Measurements from ENCODE around the gene PLEKHG3.

Gene PLEKHG3

DNA sequence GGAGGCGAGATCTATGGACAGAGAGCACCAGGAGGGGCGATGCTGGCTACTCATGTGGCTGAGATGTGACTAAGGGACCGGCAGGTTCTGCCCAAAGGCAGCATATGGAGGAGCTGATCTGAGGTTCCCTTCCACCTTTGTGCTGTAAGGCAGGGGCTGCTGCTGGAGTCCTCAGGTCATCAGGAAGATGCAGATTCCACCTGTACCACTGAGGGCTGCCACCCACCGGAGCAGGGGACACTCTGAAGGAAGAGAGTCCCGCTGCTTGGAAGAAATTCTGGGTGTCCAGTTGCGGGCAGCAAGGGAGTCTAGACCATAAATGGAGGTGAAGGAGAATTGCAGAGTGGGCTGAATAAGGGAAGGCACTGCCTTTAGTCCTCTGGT is 55.3 kb downstream of the PLEKHG3 start:
- Histone ChIP-seq H3K27me3 (ENCODE audit: control insufficient read depth in 1 of 2, insufficient read depth in 2 of 2, low read length in 2 of 2) (peaks cover 5% of the 10 kb centered on the region in 2 donors), H3K27ac (ENCODE audit: low read depth, low read length) (no peak overlapping the region), H3K9me3 (ENCODE audit: control insufficient read depth in 1 of 2, low read length in 2 of 2) (no peaks in the 10 kb centered on the region), H3K36me3 (ENCODE audit: control insufficient read depth in 1 of 2, insufficient read depth in 2 of 2, low read length in 2 of 2) (no peaks in the 10 kb centered on the region), H3K4me1 (ENCODE audit: control insufficient read depth in 1 of 2, insufficient read depth in 2 of 2, low read length in 2 of 2) (peaks cover 62 to 63% of the 10 kb centered on the region in 2 donors), H3K4me3 (ENCODE audit: low read depth in 1 of 2, low read length in 2 of 2) (no peak overlapping the region), H3K9ac (ENCODE audit: low read depth in 1 of 2, low read length in 2 of 2) (no peak overlapping the region)

GRCh38 chr14:64760146-64760755 is 56.0 kb downstream of the PLEKHG3 start:
- no peaks in the 10 kb centered on the region for H3K9me3 ChIP-seq (ENCODE audit: control insufficient read depth in 1 of 2, low read length in 2 of 2)
- no peak overlapping the region for H3K27ac ChIP-seq (ENCODE audit: low read depth, low read length)
- peaks cover 0 to 5% of the 10 kb centered on the region in 2 donors for H3K27me3 ChIP-seq (ENCODE audit: control insufficient read depth in 1 of 2, insufficient read depth in 2 of 2, low read length in 2 of 2)
- H3K36me3 ChIP-seq (ENCODE audit: control insufficient read depth in 1 of 2, insufficient read depth in 2 of 2, low read length in 2 of 2) = no peaks in the 10 kb centered on the region
- H3K9ac ChIP-seq (ENCODE audit: low read depth in 1 of 2, low read length in 2 of 2) = no peak overlapping the region
- H3K4me3 ChIP-seq (ENCODE audit: low read depth in 1 of 2, low read length in 2 of 2) = no peak overlapping the region
- peaks cover 61 to 62% of the 10 kb centered on the region in 2 donors for H3K4me1 ChIP-seq (ENCODE audit: control insufficient read depth in 1 of 2, insufficient read depth in 2 of 2, low read length in 2 of 2)

GRCh38 chr14:64760916-64761315 is 56.7 kb downstream of the PLEKHG3 start:
- H3K36me3 ChIP-seq (ENCODE audit: control insufficient read depth in 1 of 2, insufficient read depth in 2 of 2, low read length in 2 of 2) = no peaks in the 10 kb centered on the region
- no peak overlapping the region for H3K4me3 ChIP-seq (ENCODE audit: low read depth in 1 of 2, low read length in 2 of 2)
- peaks cover 0 to 5% of the 10 kb centered on the region in 2 donors for H3K27me3 ChIP-seq (ENCODE audit: control insufficient read depth in 1 of 2, insufficient read depth in 2 of 2, low read length in 2 of 2)
- H3K27ac ChIP-seq (ENCODE audit: low read depth, low read length) = no peak overlapping the region
- H3K9ac ChIP-seq (ENCODE audit: low read depth in 1 of 2, low read length in 2 of 2) = no peak overlapping the region
- peaks cover 54 to 56% of the 10 kb centered on the region in 2 donors for H3K4me1 ChIP-seq (ENCODE audit: control insufficient read depth in 1 of 2, insufficient read depth in 2 of 2, low read length in 2 of 2)
- H3K9me3 ChIP-seq (ENCODE audit: control insufficient read depth in 1 of 2, low read length in 2 of 2) = no peaks in the 10 kb centered on the region

GRCh38 chr14:64761441-64762043 is 57.3 kb downstream of the PLEKHG3 start:
- Histone ChIP-seq H3K9ac (ENCODE audit: low read depth in 1 of 2, low read length in 2 of 2) (peak overlapping the region in 1 of 2 donors; percentile 24), H3K27ac (ENCODE audit: low read depth, low read length) (no peak overlapping the region), H3K27me3 (ENCODE audit: control insufficient read depth in 1 of 2, insufficient read depth in 2 of 2, low read length in 2 of 2) (peaks cover 0 to 5% of the 10 kb centered on the region in 2 donors), H3K4me1 (ENCODE audit: control insufficient read depth in 1 of 2, insufficient read depth in 2 of 2, low read length in 2 of 2) (peaks cover 51 to 53% of the 10 kb centered on the region in 2 donors), H3K36me3 (ENCODE audit: control insufficient read depth in 1 of 2, insufficient read depth in 2 of 2, low read length in 2 of 2) (no peaks in the 10 kb centered on the region), H3K4me3 (ENCODE audit: low read depth in 1 of 2, low read length in 2 of 2) (peak overlapping the region in 1 of 2 donors; percentile 47), H3K9me3 (ENCODE audit: control insufficient read depth in 1 of 2, low read length in 2 of 2) (no peaks in the 10 kb centered on the region)

GRCh38 chr14:64762044-64763034 is 58.1 kb downstream of the PLEKHG3 start:
- Histone ChIP-seq H3K27ac (ENCODE audit: low read depth, low read length) (peak overlapping the region; percentile 1), H3K4me1 (ENCODE audit: control insufficient read depth in 1 of 2, insufficient read depth in 2 of 2, low read length in 2 of 2) (peaks cover 43 to 47% of the 10 kb centered on the region in 2 donors), H3K36me3 (ENCODE audit: control insufficient read depth in 1 of 2, insufficient read depth in 2 of 2, low read length in 2 of 2) (no peaks in the 10 kb centered on the region), H3K4me3 (ENCODE audit: low read depth in 1 of 2, low read length in 2 of 2) (peak overlapping the region in 1 of 2 donors; percentile 47), H3K9me3 (ENCODE audit: control insufficient read depth in 1 of 2, low read length in 2 of 2) (no peaks in the 10 kb centered on the region), H3K9ac (ENCODE audit: low read depth in 1 of 2, low read length in 2 of 2) (peak overlapping the region in 1 of 2 donors; percentile 24), H3K27me3 (ENCODE audit: control insufficient read depth in 1 of 2, insufficient read depth in 2 of 2, low read length in 2 of 2) (peaks cover 0 to 5% of the 10 kb centered on the region in 2 donors)

DNA sequence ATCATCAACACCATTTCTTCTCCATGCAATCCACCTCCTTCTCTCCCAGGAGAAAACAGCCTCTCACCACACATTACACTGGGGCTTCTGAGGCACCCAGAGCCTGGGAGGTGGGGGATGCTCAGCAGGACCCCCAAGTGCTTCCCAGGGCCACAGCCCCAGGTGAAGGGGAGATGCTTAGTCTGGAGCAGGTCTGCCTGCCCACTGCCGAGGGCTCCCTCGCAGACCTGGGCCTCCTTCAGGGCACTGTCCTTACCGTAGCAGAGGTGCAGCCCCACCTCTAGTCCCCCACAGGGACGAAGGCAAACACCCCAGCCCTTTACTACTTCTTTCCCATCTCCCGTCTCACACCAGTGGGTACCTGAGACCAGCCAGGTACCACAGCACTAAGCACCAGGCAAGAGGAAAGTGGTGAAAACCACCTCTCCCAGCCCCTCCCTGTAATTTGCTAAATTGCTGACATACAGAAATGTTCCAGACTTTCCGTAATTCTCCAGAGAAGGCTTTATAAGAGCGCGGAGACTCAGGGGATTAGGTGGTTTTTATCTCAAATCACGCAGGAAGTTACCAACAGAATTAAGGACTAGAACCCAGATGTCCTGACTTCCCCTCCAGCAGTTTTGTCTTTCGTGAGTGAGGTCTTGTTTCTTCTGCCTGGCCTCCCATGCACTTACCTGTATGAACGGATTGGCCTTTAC is 59.0 kb downstream of the PLEKHG3 start:
- peaks cover 0 to 5% of the 10 kb centered on the region in 2 donors for H3K27me3 ChIP-seq (ENCODE audit: control insufficient read depth in 1 of 2, insufficient read depth in 2 of 2, low read length in 2 of 2)
- H3K36me3 ChIP-seq (ENCODE audit: control insufficient read depth in 1 of 2, insufficient read depth in 2 of 2, low read length in 2 of 2) = no peaks in the 10 kb centered on the region
- H3K9me3 ChIP-seq (ENCODE audit: control insufficient read depth in 1 of 2, low read length in 2 of 2) = no peaks in the 10 kb centered on the region
- no peak overlapping the region for H3K9ac ChIP-seq (ENCODE audit: low read depth in 1 of 2, low read length in 2 of 2)
- peaks cover 34 to 39% of the 10 kb centered on the region in 2 donors for H3K4me1 ChIP-seq (ENCODE audit: control insufficient read depth in 1 of 2, insufficient read depth in 2 of 2, low read length in 2 of 2)
- no peak overlapping the region for H3K4me3 ChIP-seq (ENCODE audit: low read depth in 1 of 2, low read length in 2 of 2)
- no peak overlapping the region for H3K27ac ChIP-seq (ENCODE audit: low read depth, low read length)

DNA sequence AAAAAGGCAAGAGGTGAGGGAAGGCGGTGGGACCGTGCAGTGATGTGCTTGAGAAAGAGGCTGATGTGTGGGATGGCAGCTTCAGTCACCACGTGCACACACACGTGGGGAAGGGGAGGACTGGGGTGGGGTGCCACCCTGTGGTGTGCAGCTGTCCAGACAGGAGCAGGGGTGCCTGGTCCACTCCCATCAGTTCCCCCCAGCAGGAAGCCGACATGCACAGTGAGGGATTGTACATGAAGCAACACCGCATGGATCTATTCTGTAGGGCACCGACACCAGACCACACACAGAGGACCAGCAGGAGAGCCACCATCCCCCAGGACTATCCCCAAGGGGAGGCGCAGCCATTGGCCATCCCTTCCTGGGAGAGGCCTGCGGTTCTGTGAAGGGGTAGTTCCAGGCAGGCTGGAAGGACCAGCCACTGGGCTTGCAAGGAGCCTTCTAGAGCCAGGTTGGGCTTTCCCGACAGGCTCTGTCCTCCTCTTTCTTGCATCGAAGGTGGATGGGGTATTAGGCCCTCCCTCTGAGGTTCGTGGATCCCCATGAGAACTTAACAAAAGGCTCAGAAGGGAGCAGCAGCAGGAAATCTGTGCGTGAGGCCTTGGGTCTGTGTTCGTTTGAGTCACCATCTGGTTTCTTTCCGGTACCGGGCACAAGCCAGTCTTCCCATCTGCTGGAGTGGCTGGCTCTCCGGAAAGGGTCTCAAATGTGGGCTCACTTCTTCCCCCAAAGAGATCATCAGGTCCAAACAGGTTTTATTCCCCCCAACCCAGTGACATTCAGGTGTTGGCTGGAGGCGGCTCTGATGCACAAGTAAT is 59.8 kb downstream of the PLEKHG3 start:
- peaks cover 26 to 34% of the 10 kb centered on the region in 2 donors for H3K4me1 ChIP-seq (ENCODE audit: control insufficient read depth in 1 of 2, insufficient read depth in 2 of 2, low read length in 2 of 2)
- H3K36me3 ChIP-seq (ENCODE audit: control insufficient read depth in 1 of 2, insufficient read depth in 2 of 2, low read length in 2 of 2) = no peaks in the 10 kb centered on the region
- no peak overlapping the region for H3K27ac ChIP-seq (ENCODE audit: low read depth, low read length)
- H3K4me3 ChIP-seq (ENCODE audit: low read depth in 1 of 2, low read length in 2 of 2) = peak overlapping the region in 1 of 2 donors; percentile 63
- no peak overlapping the region for H3K9ac ChIP-seq (ENCODE audit: low read depth in 1 of 2, low read length in 2 of 2)
- H3K9me3 ChIP-seq (ENCODE audit: control insufficient read depth in 1 of 2, low read length in 2 of 2) = no peaks in the 10 kb centered on the region
- peaks cover 0 to 5% of the 10 kb centered on the region in 2 donors for H3K27me3 ChIP-seq (ENCODE audit: control insufficient read depth in 1 of 2, insufficient read depth in 2 of 2, low read length in 2 of 2)

DNA sequence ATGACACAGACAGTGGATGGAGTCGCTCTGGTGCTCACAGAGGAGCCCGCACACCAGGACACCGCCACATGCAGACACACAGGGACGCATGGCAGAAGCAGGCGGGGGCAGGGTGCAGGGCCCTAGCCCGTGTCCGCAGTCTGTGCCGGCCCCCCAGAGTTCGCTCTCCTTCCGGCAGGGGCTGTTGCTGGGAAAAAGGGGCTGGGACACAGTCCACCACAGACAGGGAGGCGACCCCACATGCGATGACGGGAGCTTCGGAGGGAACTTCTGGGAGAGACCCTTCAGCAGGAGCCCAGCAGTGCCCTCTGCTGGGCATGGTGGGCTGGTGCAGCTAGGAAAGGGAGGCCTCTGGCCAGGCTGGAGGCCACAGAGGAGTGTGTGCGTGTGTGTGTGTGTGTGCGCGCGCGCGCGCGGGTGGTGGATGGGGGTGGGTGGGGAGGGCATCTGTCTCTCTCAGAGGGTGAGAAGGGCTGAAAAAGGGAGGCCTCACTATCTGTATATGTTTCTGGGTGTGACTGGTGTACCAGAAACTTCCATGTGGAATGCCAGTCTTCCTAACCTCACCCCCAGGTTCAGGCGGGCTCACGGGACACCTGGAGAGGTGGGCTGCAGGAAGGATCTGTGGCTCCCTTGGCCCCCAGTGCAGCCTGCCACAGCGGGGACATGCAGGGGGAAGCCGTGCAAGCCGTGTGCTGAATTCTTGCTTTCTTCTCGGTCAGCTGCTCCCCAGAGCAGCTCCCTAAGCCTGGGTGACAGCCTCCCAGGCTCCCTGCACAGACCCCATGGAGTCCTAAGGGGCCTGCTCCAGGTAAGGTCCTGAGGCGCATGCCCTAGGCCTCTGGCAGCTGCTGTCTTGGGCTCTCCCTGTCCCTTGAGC is 60.7 kb downstream of the PLEKHG3 start:
- Histone ChIP-seq H3K9ac (ENCODE audit: low read depth in 1 of 2, low read length in 2 of 2) (no peak overlapping the region), H3K9me3 (ENCODE audit: control insufficient read depth in 1 of 2, low read length in 2 of 2) (no peaks in the 10 kb centered on the region), H3K4me1 (ENCODE audit: control insufficient read depth in 1 of 2, insufficient read depth in 2 of 2, low read length in 2 of 2) (peaks cover 23 to 34% of the 10 kb centered on the region in 2 donors), H3K36me3 (ENCODE audit: control insufficient read depth in 1 of 2, insufficient read depth in 2 of 2, low read length in 2 of 2) (no peaks in the 10 kb centered on the region), H3K27me3 (ENCODE audit: control insufficient read depth in 1 of 2, insufficient read depth in 2 of 2, low read length in 2 of 2) (peaks cover 0 to 5% of the 10 kb centered on the region in 2 donors), H3K27ac (ENCODE audit: low read depth, low read length) (no peak overlapping the region), H3K4me3 (ENCODE audit: low read depth in 1 of 2, low read length in 2 of 2) (peak overlapping the region in 1 of 2 donors; percentile 63)

Measured in duodenal mucosa (tissue), 2 donors.